ENCODE data around the gene CRTAC1. TPM values are rescaled to one million over a fixed set of nuclear protein-coding genes. Genes with fewer than 3 reads are reported as not detected.

CRTAC1 gene
- total and polyA plus RNA-seq, 11 donors, result 0.38 to 8.6 (median 1.7) TPM

DNA sequence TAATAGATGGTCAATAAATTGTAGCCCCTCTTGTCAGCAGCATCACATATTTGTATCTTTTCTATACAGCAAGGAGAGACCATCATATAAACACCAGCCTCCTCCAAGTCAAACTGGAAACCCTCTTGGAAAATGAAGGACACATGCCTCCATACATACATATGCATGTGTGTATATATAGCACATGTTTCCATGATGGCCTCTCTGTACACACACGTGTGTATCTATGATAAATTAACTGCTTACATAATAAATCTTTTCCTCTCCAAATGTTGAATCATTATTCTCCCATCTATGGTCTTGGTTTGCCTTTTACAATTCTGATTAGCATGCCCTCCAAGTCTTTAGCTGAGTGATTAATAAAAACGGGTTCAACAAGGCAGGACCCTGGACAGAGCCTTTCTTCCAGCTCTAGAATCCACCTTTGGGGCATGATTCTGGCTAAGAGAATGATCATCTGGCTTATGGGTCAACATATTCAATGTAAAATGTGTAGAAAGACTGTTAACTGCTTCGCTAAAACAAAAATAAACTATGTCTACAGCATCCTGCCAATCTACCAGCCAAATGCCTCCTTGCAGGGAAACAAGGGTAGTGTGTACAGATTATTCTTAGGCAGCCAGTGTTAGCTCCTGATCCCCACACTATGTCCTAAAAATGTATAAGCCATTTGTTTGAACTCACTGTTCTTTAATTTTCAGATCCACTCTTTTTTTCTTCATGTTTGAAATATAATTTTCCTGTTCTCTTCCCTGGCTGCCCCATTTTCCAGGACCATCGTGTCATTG is 70.0 kb downstream of the CRTAC1 start:
- Histone ChIP-seq H3K27ac (no peak overlapping the region), H3K9me3 (no peaks in the 10 kb centered on the region), H3K36me3 (no peaks in the 10 kb centered on the region), H3K4me3 (no peak overlapping the region), H3K4me1 (no peaks in the 10 kb centered on the region), H3K27me3 (peaks cover 0 to 38% (median 9%) of the 10 kb centered on the region in 9 donors)
- ATAC-seq, result no peak
- DNase-seq, result no peak
- 50 to 58% (median 55%) methylated on average over 4 of the region's 4 CpGs for WGBS, 4 donors
- intact Hi-C loops (cut with DNase I), result no loop called here
- TF ChIP-seq POLR2A (IDR thresholded peaks at IDR 0.05), result no peak
- TF ChIP-seq, protein P1, sequence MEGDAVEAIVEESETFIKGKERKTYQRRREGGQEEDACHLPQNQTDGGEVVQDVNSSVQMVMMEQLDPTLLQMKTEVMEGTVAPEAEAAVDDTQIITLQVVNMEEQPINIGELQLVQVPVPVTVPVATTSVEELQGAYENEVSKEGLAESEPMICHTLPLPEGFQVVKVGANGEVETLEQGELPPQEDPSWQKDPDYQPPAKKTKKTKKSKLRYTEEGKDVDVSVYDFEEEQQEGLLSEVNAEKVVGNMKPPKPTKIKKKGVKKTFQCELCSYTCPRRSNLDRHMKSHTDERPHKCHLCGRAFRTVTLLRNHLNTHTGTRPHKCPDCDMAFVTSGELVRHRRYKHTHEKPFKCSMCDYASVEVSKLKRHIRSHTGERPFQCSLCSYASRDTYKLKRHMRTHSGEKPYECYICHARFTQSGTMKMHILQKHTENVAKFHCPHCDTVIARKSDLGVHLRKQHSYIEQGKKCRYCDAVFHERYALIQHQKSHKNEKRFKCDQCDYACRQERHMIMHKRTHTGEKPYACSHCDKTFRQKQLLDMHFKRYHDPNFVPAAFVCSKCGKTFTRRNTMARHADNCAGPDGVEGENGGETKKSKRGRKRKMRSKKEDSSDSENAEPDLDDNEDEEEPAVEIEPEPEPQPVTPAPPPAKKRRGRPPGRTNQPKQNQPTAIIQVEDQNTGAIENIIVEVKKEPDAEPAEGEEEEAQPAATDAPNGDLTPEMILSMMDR (IDR thresholded peaks at IDR 0.05), result no peak

DNA sequence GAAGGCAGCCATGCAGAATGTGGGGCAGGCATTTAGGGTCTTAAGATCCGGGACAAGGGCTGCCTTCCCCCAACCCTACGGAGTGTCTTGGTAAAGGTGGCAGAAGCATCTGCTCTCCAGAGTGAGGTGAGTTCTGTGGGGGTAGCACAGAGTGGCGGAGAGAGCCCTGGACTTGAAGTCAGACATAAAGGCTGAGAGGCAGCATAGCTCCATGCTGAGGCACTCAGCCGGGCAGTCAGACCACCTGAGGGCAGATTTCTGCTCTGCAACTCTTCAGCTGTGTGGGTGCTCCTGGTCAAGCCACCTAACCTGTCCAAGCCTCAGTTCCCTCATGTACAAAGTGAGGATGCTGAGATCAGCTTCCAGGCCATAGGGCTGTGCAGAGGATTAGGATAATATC is 81.0 kb downstream of the CRTAC1 start:
- H3K4me3 ChIP-seq, result no peak overlapping the region
- DNase-seq, result no peak
- peaks cover 0 to 10% (median 0%) of the 10 kb centered on the region in 12 donors for H3K9me3 ChIP-seq
- WGBS, 4 donors, result 63 to 86% (median 64%) methylated on average over 4 of the region's 4 CpGs
- ATAC-seq, result no peak
- H3K27ac ChIP-seq, result no peak overlapping the region
- intact Hi-C loops (cut with DNase I), result no loop called here
- H3K4me1 ChIP-seq, result peaks cover 0 to 3% (median 0%) of the 10 kb centered on the region in 12 donors
- no peaks in the 10 kb centered on the region for H3K36me3 ChIP-seq
- H3K27me3 ChIP-seq, result peaks cover 0 to 5% (median 0%) of the 10 kb centered on the region in 9 donors
- TF ChIP-seq, protein P1 (IDR thresholded peaks at IDR 0.05), result no peak
- no peak for TF ChIP-seq POLR2A (IDR thresholded peaks at IDR 0.05)

DNA sequence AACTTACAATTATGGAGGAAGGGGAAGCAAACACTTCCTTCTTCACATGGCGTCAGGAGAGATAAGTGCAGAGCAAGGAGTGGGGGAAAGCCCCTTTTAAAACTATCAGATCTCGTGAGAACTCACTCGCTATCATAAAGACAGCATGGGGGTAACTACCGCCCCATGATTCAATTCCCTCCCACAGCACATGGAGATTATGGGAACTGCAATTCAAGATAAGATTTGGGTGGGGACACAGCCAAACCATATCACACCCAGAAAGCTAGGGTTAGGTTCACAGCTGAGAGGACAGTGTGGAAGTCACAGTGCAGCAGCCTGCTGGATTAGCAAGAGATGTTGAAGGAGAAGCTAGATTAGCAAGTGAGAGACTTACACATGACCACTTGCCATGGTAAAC is 81.6 kb downstream of the CRTAC1 start:
- DNase-seq (no peak), ATAC-seq (no peak)
- intact Hi-C loops (cut with DNase I), result no loop called here
- TF ChIP-seq, protein P1 (IDR thresholded peaks at IDR 0.05), result no peak
- TF ChIP-seq POLR2A (IDR thresholded peaks at IDR 0.05), result no peak
- peaks cover 0 to 3% (median 0%) of the 10 kb centered on the region in 12 donors for H3K4me1 ChIP-seq
- 23 to 51% (median 37%) methylated on average over 4 of the region's 4 CpGs for WGBS, 4 donors
- peaks cover 0 to 5% (median 0%) of the 10 kb centered on the region in 9 donors for H3K27me3 ChIP-seq
- H3K9me3 ChIP-seq, result peaks cover 0 to 14% (median 0%) of the 10 kb centered on the region in 12 donors
- H3K27ac ChIP-seq, result no peak overlapping the region
- no peaks in the 10 kb centered on the region for H3K36me3 ChIP-seq
- H3K4me3 ChIP-seq, result no peak overlapping the region

DNA sequence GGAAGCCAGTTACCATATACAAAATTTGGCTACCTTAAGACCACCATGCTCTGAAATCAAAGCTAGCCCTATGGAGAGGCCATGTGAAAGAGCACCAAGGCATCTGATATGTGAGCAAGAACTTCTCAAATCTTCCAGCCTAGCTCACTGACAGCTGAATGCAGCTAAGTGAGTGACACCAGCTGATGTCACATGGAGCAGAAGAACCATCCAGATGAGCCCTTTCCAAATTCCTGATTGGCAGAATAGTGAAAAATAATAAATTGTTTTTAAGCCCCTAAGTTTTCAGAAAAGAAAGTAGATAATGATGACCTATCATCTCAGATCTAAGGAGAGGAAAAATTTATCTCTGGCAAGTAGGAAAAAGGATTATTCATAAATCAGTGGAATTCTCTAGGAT is 85.6 kb downstream of the CRTAC1 start:
- Histone ChIP-seq H3K27ac (no peak overlapping the region), H3K4me1 (peaks cover 0 to 3% (median 0%) of the 10 kb centered on the region in 12 donors), H3K4me3 (no peak overlapping the region), H3K36me3 (no peaks in the 10 kb centered on the region), H3K27me3 (peaks cover 0 to 10% (median 0%) of the 10 kb centered on the region in 9 donors), H3K9me3 (peaks cover 0 to 21% (median 0%) of the 10 kb centered on the region in 12 donors)
- TF ChIP-seq POLR2A (IDR thresholded peaks at IDR 0.05), result no peak
- TF ChIP-seq, protein P1 (IDR thresholded peaks at IDR 0.05), result no peak
- ATAC-seq (no peak), DNase-seq (no peak)
- intact Hi-C loops (cut with DNase I), result no loop called here

All from heart left ventricle (tissue), 16 donors.